ENCODE measurements around the gene ARV1. TPM values are rescaled to one million over a fixed set of nuclear protein-coding genes. Genes with fewer than 3 reads are reported as not detected.

Gene ARV1
- total and polyA plus RNA-seq, 10 donors: 11.8 to 31.6 (median 18.2) TPM

GRCh38 chr1:231040019-231040799 lies 61.3 kb downstream of the ARV1 start, which contains the start of gene FAM89A:
FAM89A (minus strand) TSS chr1:231040254; CDS start chr1:231040211, 43 bp downstream.
- peaks cover 0 to 23% (median 0%) of the 10 kb centered on the region in 7 donors for H3K27me3 ChIP-seq (replicated peaks in 1 of 7)
- peak; percentile 91 for DNase-seq
- WGBS, 5 donors: 1 to 3% (median 2%) methylated on average over 23 to 80 of the region's 82 CpGs
- peaks cover 11 to 62% (median 39%) of the 10 kb centered on the region in 6 donors for H3K4me1 ChIP-seq
- TF ChIP-seq POLR2A (IDR thresholded peaks at IDR 0.05) (no peak), POLR2AphosphoS5 (IDR thresholded peaks at IDR 0.05) (peak; percentile 63 to 74 (median 67))
- intact Hi-C loops (cut with DNase I; ENCODE audit: low total_unique reads): no loop called here
- no peaks in the 10 kb centered on the region for H3K36me3 ChIP-seq
- H3K27ac ChIP-seq: peak within 1 kb of the TSS; percentile 54 to 87 (median 82)
- peaks cover 0 to 19% (median 14%) of the 10 kb centered on the region in 8 donors for H3K9me3 ChIP-seq
- H3K4me3 ChIP-seq: peak within 1 kb of the TSS; percentile 84 to 100 (median 94)

GRCh38 chr1:231040800-231041718 lies 62.2 kb downstream of the ARV1 start:
- no peak for TF ChIP-seq POLR2A (IDR thresholded peaks at IDR 0.05)
- TF ChIP-seq POLR2AphosphoS5 (IDR thresholded peaks at IDR 0.05): peak in 1 of 3 donors; percentile 26
- no peak for TF ChIP-seq CTCF (IDR thresholded peaks at IDR 0.05 in 8 of 11, conservative IDR thresholded peaks at IDR 0.05 in 3 of 11)
- intact Hi-C loops (cut with DNase I; ENCODE audit: low total_unique reads): no loop called here
- Histone ChIP-seq H3K27me3 (replicated peaks in 1 of 7) (peaks cover 0 to 23% (median 0%) of the 10 kb centered on the region in 7 donors), H3K27ac (peak overlapping the region in 7 of 8 donors; percentile 54 to 87 (median 80)), H3K36me3 (no peaks in the 10 kb centered on the region), H3K4me1 (peaks cover 11 to 53% (median 33%) of the 10 kb centered on the region in 6 donors), H3K9me3 (peaks cover 0 to 20% (median 14%) of the 10 kb centered on the region in 8 donors), H3K4me3 (peak overlapping the region; percentile 28 to 100 (median 94))
- DNase-seq: peak; percentile 87
- WGBS, 5 donors: 7 to 15% (median 10%) methylated on average over 20 to 37 of the region's 37 CpGs

GRCh38 chr1:231041719-231042261 lies 62.9 kb downstream of the ARV1 start:
- H3K36me3 ChIP-seq: no peaks in the 10 kb centered on the region
- no peak overlapping the region for H3K4me3 ChIP-seq
- peaks cover 0 to 23% (median 0%) of the 10 kb centered on the region in 7 donors for H3K27me3 ChIP-seq (replicated peaks in 1 of 7)
- intact Hi-C loops (cut with DNase I; ENCODE audit: low total_unique reads): no loop called here
- H3K27ac ChIP-seq: peak overlapping the region in 2 of 8 donors; percentile 81 to 87
- TF ChIP-seq CTCF (IDR thresholded peaks at IDR 0.05 in 8 of 11, conservative IDR thresholded peaks at IDR 0.05 in 3 of 11): no peak
- TF ChIP-seq POLR2AphosphoS5 (IDR thresholded peaks at IDR 0.05): no peak
- TF ChIP-seq POLR2A (IDR thresholded peaks at IDR 0.05): no peak
- peaks cover 11 to 46% (median 26%) of the 10 kb centered on the region in 6 donors for H3K4me1 ChIP-seq
- peaks cover 0 to 20% (median 14%) of the 10 kb centered on the region in 8 donors for H3K9me3 ChIP-seq
- 78 to 87% (median 79%) methylated on average over 9 of the region's 9 CpGs for WGBS, 5 donors
- no peak for DNase-seq

DNA sequence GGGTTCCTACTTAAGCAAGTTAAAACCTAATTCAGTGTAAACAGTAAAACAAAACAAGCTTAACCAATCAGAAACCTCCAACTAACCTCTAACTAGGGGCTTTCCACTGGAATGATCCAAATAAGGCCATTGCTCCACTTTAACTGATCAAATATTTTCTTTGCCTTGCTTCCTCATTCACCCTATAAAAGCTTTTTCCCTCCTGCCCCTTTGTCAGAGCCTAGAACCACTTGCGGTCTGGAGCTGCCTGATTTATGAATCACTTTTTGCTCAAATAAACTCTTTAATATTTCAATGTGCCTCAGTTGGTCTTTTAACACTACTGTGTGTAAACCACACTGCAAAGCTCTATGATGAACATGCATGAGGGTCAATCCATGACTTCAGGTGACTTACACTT lies 65.7 kb downstream of the ARV1 start:
- Histone ChIP-seq H3K36me3 (no peaks in the 10 kb centered on the region), H3K4me3 (no peak overlapping the region), H3K27ac (no peak overlapping the region), H3K27me3 (replicated peaks in 1 of 7) (peaks cover 0 to 14% (median 0%) of the 10 kb centered on the region in 7 donors), H3K4me1 (peaks cover 0 to 24% (median 4%) of the 10 kb centered on the region in 6 donors), H3K9me3 (peaks cover 0 to 20% (median 14%) of the 10 kb centered on the region in 8 donors)
- DNase-seq: no peak
- intact Hi-C loops (cut with DNase I; ENCODE audit: low total_unique reads): no loop called here
- TF ChIP-seq POLR2A (IDR thresholded peaks at IDR 0.05) (no peak), POLR2AphosphoS5 (IDR thresholded peaks at IDR 0.05) (no peak), CTCF (IDR thresholded peaks at IDR 0.05 in 8 of 11, conservative IDR thresholded peaks at IDR 0.05 in 3 of 11) (no peak)
- 89 to 100% (median 98%) methylated on average over 1 of the region's 1 CpG for WGBS, 5 donors
